DND-41 (cell line): ENCODE results near the gene GRK6.

Experiments
- EZH2 ChIP-seq: IDR thresholded peaks from 3 replicates; pipeline ENCODE4 v1.6.1; 2012; ENCODE audit warnings: borderline replicate concordance, low read depth, mild to moderate bottlenecking, moderate library complexity, low read length, inconsistent platforms; ENCODE audit not compliant: severe bottlenecking
- TF ChIP-seq, protein P1 (sequence below): IDR thresholded peaks from 2 replicates; pipeline ENCODE4 v1.5.1; 2012; ENCODE audit warnings: borderline replicate concordance, low read length, moderate library complexity, mild to moderate bottlenecking; ENCODE audit not compliant: poor library complexity, severe bottlenecking; ENCODE audit errors: extremely low read depth

DNA sequence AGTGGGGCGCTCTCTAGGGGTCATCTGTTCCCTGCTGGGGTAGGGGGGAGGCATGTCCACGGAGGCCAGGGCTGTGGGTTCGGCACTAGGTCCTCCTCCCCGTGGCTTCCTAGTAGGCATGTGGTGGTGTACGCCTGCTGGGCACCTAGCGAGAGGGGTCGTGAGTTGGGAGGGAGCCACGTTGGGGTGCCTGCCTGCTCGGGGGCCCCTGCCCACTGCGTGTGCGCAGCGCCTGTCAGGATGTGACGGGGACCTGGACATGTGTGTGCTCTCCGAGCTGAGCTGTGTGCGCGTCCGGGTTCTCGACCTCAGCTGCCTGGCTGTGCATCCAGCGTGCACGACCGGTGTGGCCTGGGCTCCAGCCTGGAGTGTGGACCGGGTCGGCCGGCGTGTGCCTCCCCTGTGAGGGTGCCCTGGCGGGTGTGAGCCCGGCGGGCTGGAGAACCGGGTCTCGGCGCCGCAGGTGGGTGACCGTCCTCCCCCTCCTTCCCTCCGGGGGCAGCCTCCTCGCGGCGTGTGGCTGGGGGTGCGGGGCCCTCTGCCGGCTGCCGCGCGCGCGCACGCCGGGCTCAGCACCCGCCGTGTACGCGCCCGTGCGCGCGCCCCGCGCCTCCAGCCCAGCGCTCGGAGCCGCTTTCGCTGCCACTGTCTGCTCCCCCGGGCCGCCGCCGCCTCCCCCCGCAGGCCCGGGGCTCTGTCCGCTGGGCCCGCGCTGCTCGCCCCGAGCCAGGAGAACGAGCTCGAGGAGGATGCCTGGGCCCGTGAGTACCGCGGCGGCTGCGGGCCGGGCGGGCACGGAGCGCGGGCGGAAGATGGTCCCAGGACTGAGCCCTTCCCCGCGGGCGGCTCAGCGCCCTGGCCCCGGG, 20.0 kb downstream of the GRK6 start, which contains the start of gene PRR7:
- TF ChIP-seq, protein P1, sequence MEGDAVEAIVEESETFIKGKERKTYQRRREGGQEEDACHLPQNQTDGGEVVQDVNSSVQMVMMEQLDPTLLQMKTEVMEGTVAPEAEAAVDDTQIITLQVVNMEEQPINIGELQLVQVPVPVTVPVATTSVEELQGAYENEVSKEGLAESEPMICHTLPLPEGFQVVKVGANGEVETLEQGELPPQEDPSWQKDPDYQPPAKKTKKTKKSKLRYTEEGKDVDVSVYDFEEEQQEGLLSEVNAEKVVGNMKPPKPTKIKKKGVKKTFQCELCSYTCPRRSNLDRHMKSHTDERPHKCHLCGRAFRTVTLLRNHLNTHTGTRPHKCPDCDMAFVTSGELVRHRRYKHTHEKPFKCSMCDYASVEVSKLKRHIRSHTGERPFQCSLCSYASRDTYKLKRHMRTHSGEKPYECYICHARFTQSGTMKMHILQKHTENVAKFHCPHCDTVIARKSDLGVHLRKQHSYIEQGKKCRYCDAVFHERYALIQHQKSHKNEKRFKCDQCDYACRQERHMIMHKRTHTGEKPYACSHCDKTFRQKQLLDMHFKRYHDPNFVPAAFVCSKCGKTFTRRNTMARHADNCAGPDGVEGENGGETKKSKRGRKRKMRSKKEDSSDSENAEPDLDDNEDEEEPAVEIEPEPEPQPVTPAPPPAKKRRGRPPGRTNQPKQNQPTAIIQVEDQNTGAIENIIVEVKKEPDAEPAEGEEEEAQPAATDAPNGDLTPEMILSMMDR, result peak; percentile 20
- peak; percentile 90 for TF ChIP-seq EZH2
